Measurements from ENCODE around the gene MAP4K3. TPM values are rescaled to one million over a fixed set of nuclear protein-coding genes. Genes with fewer than 3 reads are reported as not detected.

The MAP4K3 gene
- total RNA-seq, 4 donors from 2014 or later: 39.6 to 72.5 (median 53.8) TPM

DNA sequence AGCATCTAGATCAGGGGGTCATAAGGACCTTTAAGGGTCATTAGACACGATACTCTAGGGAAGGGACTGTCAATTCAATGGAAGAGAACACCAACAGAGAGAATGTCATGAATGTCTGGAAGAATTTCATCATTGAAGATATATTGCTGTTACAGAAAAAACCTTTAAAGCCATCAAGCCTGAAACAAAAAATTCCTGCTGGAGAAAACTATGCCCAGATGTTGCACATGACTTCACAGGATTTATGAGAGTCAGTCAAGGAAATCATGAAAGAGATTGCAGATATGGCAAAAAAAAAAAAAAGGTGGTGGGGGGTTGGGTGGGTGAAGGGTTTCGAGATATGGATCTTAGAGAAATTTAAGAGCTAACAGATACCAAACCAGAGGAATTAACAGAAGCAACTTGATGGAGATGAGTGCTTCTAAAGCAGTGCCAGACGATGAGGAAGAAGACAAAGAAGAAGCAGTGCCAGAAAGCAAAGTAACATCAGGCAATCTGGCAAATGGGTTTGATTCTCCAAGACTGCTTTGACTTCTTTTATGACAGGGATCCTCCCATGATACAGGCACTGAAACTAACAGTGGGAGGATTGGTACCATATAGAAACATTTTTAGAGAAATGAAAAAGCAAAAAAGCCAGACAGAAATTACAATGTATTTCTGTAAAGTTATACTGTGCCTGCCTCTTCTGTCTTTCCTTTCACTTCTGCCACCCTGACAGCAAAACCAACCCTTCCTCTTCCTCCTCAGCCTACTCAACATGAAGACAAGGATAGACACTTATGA lies 28.5 kb downstream of the MAP4K3 start:
- WGBS: 79% methylated on average over 3 of the region's 3 CpGs
- no peak for DNase-seq (ENCODE audit: extremely low spot score)
- H3K9me3 ChIP-seq: no peaks in the 10 kb centered on the region
- no peak overlapping the region for H3K4me3 ChIP-seq
- H3K27ac ChIP-seq (replicated peaks in 1 of 4): no peak overlapping the region
- no peaks in the 10 kb centered on the region for H3K36me3 ChIP-seq
- TF ChIP-seq, protein P1, sequence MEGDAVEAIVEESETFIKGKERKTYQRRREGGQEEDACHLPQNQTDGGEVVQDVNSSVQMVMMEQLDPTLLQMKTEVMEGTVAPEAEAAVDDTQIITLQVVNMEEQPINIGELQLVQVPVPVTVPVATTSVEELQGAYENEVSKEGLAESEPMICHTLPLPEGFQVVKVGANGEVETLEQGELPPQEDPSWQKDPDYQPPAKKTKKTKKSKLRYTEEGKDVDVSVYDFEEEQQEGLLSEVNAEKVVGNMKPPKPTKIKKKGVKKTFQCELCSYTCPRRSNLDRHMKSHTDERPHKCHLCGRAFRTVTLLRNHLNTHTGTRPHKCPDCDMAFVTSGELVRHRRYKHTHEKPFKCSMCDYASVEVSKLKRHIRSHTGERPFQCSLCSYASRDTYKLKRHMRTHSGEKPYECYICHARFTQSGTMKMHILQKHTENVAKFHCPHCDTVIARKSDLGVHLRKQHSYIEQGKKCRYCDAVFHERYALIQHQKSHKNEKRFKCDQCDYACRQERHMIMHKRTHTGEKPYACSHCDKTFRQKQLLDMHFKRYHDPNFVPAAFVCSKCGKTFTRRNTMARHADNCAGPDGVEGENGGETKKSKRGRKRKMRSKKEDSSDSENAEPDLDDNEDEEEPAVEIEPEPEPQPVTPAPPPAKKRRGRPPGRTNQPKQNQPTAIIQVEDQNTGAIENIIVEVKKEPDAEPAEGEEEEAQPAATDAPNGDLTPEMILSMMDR (IDR thresholded peaks at IDR 0.05): no peak
- no peak for TF ChIP-seq EP300 (IDR thresholded peaks at IDR 0.05)
- TF ChIP-seq POLR2AphosphoS5 (IDR thresholded peaks at IDR 0.05): no peak
- no peak for TF ChIP-seq POLR2A (IDR thresholded peaks at IDR 0.05; ENCODE audit: low read depth)
- intact Hi-C loops (cut with DNase I): no loop called here
- peaks cover 68 to 94% (median 84%) of the 10 kb centered on the region in 4 donors for H3K4me1 ChIP-seq
- no peaks in the 10 kb centered on the region for H3K27me3 ChIP-seq

DNA sequence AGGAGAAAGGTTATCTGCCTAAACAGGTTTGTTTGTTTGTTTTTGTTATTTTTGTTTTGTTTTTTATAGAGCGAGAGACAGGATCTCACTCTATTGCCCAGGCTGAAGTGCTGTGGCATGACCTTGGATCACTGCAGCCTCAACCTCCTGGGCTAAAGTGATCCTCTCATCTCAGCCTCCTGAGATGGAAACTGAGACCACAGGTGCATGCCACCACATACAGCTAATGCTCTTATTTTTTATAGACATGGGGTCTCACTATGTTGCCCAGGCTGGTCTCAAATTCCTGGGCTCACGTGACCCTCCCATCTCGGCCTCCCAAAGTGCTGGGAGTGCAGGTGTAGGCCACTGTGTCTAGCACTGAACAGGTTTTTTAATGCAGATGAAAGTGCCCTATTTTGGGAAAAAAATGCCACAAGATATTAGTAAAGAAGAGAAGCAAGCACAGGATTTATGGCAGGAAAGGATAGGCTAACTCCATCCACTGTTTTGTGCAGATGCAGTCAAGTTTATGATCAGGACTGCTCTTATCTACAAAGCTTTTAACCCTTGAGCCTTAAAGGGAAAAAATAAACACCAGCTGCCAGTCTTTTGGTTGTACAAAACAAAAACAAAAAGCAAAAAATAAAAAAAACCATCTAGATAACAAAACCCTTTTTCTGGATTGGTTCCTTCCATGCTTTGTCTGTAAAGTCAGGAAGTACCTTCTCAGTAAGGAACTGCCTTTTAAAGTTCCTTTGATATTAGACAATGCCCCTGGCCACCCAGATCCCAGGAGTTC lies 29.4 kb downstream of the MAP4K3 start:
- TF ChIP-seq POLR2A (IDR thresholded peaks at IDR 0.05; ENCODE audit: low read depth) (no peak), EP300 (IDR thresholded peaks at IDR 0.05) (no peak), POLR2AphosphoS5 (IDR thresholded peaks at IDR 0.05) (no peak)
- TF ChIP-seq, protein P1 (IDR thresholded peaks at IDR 0.05): no peak
- DNase-seq (ENCODE audit: extremely low spot score): no peak
- no peak overlapping the region for H3K4me3 ChIP-seq
- H3K4me1 ChIP-seq: peaks cover 66 to 94% (median 87%) of the 10 kb centered on the region in 4 donors
- no peaks in the 10 kb centered on the region for H3K36me3 ChIP-seq
- H3K27ac ChIP-seq (replicated peaks in 1 of 4): no peak overlapping the region
- no peaks in the 10 kb centered on the region for H3K9me3 ChIP-seq
- WGBS: 97% methylated on average over 3 of the region's 3 CpGs
- intact Hi-C loops (cut with DNase I): no loop called here
- no peaks in the 10 kb centered on the region for H3K27me3 ChIP-seq

DNA sequence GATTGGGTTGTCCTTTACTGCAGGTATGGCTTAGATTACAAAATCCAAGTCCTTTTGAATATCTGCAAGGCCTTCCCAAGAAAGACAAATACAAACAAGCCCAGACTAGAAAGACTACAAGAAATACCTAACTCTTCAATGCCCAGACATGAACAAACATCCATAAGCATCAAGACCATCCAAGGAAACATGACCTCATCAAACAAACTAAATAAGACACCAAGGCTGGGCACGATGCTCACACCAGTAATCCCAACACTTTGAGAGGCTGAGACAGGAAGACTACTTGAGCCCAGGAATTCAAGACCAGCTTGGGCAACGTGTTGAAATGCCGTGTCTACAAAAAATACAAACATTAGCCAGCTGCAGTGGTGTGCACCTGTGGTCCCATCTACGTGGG lies 31.7 kb downstream of the MAP4K3 start:
- H3K4me1 ChIP-seq: peaks cover 66 to 94% (median 84%) of the 10 kb centered on the region in 4 donors
- no peak for DNase-seq (ENCODE audit: extremely low spot score)
- WGBS: 100% methylated on average over 2 of the region's 4 CpGs

DNA sequence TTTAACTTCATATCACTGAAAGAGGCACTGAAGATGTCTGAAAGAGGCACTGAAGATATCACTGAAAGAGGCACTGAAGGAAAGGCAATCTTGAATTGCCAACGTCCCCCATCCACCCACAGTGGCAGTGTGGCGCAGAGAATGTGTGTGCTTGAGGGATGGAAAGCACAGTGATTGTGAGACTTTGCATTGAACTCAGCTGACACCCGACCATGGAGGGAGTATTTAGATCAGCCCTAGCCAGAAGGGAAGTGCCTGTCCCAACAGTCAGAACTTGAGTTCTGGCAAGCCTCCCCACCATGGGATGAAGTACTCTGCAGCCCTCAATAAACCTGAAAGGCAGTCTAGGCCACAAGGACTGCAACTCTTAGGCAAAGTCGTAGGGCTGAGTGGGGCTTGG lies 33.8 kb downstream of the MAP4K3 start:
- H3K9me3 ChIP-seq: no peaks in the 10 kb centered on the region
- 66% methylated on average over 4 of the region's 4 CpGs for WGBS
- H3K4me3 ChIP-seq: no peak overlapping the region
- peak overlapping the region in 1 of 4 donors; percentile 7 for H3K27ac ChIP-seq (replicated peaks in 1 of 4)
- H3K4me1 ChIP-seq: peaks cover 58 to 95% (median 86%) of the 10 kb centered on the region in 4 donors
- no peaks in the 10 kb centered on the region for H3K36me3 ChIP-seq
- no peaks in the 10 kb centered on the region for H3K27me3 ChIP-seq
- TF ChIP-seq POLR2AphosphoS5 (IDR thresholded peaks at IDR 0.05) (no peak), POLR2A (IDR thresholded peaks at IDR 0.05; ENCODE audit: low read depth) (no peak), EP300 (IDR thresholded peaks at IDR 0.05) (no peak)
- TF ChIP-seq, protein P1 (IDR thresholded peaks at IDR 0.05): no peak
- DNase-seq (ENCODE audit: extremely low spot score): no peak
- intact Hi-C loops (cut with DNase I): no loop called here

More for the DNA sequence above, 31.7 kb downstream of the MAP4K3 start:
- Histone ChIP-seq H3K4me3 (no peak overlapping the region), H3K27ac (replicated peaks in 1 of 4) (no peak overlapping the region), H3K36me3 (no peaks in the 10 kb centered on the region), H3K9me3 (no peaks in the 10 kb centered on the region), H3K27me3 (no peaks in the 10 kb centered on the region)
- no peak for TF ChIP-seq POLR2A (IDR thresholded peaks at IDR 0.05; ENCODE audit: low read depth)
- no peak for TF ChIP-seq EP300 (IDR thresholded peaks at IDR 0.05)
- TF ChIP-seq, protein P1 (IDR thresholded peaks at IDR 0.05): no peak
- intact Hi-C loops (cut with DNase I): no loop called here

Measured in esophagus muscularis mucosa (tissue), 4 donors.